Neural progenitor cell (in vitro differentiated cells): ENCODE data around the gene REEP1.

Experiments
- EZH2 ChIP-seq: fragments of 200-600 bp; sonication (generic); IDR thresholded peaks from 2 replicates; pipeline ENCODE4 v1.6.1; 2017; ENCODE audit warnings: antibody characterized with exemption, mild to moderate bottlenecking, moderate library complexity
- EZH2phosphoT487 ChIP-seq: fragments of 200-600 bp; sonication (generic); IDR thresholded peaks from 2 replicates; pipeline ENCODE4 v1.6.1; 2017; ENCODE audit warnings: antibody characterized with exemption
- TF ChIP-seq, protein P1 (sequence below): fragments of 200-600 bp; sonication (generic); IDR thresholded peaks from 2 replicates; pipeline ENCODE4 v1.5.1; 2017; ENCODE audit warnings: antibody characterized with exemption, mild to moderate bottlenecking

GRCh38 chr2:86370579-86370978 lies 33.2 kb upstream of the REEP1 start:
- TF ChIP-seq, protein P1, sequence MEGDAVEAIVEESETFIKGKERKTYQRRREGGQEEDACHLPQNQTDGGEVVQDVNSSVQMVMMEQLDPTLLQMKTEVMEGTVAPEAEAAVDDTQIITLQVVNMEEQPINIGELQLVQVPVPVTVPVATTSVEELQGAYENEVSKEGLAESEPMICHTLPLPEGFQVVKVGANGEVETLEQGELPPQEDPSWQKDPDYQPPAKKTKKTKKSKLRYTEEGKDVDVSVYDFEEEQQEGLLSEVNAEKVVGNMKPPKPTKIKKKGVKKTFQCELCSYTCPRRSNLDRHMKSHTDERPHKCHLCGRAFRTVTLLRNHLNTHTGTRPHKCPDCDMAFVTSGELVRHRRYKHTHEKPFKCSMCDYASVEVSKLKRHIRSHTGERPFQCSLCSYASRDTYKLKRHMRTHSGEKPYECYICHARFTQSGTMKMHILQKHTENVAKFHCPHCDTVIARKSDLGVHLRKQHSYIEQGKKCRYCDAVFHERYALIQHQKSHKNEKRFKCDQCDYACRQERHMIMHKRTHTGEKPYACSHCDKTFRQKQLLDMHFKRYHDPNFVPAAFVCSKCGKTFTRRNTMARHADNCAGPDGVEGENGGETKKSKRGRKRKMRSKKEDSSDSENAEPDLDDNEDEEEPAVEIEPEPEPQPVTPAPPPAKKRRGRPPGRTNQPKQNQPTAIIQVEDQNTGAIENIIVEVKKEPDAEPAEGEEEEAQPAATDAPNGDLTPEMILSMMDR = no peak
- TF ChIP-seq EZH2 (no peak), EZH2phosphoT487 (no peak)
